K562 (cell line): ENCODE results near the gene ZNF273. TPM values are rescaled to one million over a fixed set of nuclear protein-coding genes. Genes with fewer than 3 reads are reported as not detected.

Source experiments
- ARID2 ChIP-seq: fragments of 450-650 bp; IDR thresholded peaks from 2 replicates; pipeline ENCODE4 v1.6.1; 2017; ENCODE audit warnings: antibody characterized with exemption, mild to moderate bottlenecking
- CBX5 ChIP-seq: IDR thresholded peaks from 2 replicates; pipeline ENCODE4 v1.6.1; 2014; ENCODE audit warnings: low read depth, borderline replicate concordance
- COPS2 ChIP-seq: fragments of 450-650 bp; conservative IDR thresholded peaks from 2 replicates; pipeline ENCODE4 v1.6.1; 2016; ENCODE audit warnings: mild to moderate bottlenecking, moderate library complexity
- HNRNPK ChIP-seq: fragments of 200-400 bp; formaldehyde crosslinking; IDR thresholded peaks from one replicate; pipeline ENCODE4 v1.6.1; 2018; ENCODE audit warnings: mild to moderate bottlenecking, low read depth, low read length; ENCODE audit not compliant: poor library complexity, severe bottlenecking
- JUND ChIP-seq, 2 experiments: IDR thresholded peaks; 2 replicates in 1 of 2; 3 replicates in 1 of 2; pipeline ENCODE4 v1.6.1; 2011; ENCODE audit warnings: borderline replicate concordance in 2 of 2, low read depth in 2 of 2, low read length in 2 of 2, improper control_type of control experiment in 1 of 2, missing biosample characterization in 1 of 2, missing genetic modification characterization in 1 of 2, missing genetic modification reagents in 1 of 2
- KAT7 ChIP-seq: sonication (generic); formaldehyde crosslinking; IDR thresholded peaks from 2 replicates; pipeline ENCODE4 v1.8.0; 2022; ENCODE audit warnings: missing genetic modification reagents, mild to moderate bottlenecking, borderline replicate concordance
- LARP7 ChIP-seq: fragments of 450-650 bp; IDR thresholded peaks from 2 replicates; pipeline ENCODE4 v1.6.1; 2016
- MAFF ChIP-seq: IDR thresholded peaks from 2 replicates; pipeline ENCODE4 v1.6.1; 2012; ENCODE audit warnings: low read length, improper control_type of control experiment
- MCM3 ChIP-seq: fragments of 450-650 bp; IDR thresholded peaks from 2 replicates; pipeline ENCODE4 v1.6.1; 2016
- PTRF ChIP-seq: fragments of 450-650 bp; IDR thresholded peaks from 2 replicates; pipeline ENCODE4 v1.6.1; 2016; ENCODE audit warnings: mild to moderate bottlenecking, missing genetic modification characterization, missing compliant biosample characterization
- RBBP5 ChIP-seq: fragments of 200-600 bp; sonication (generic); IDR thresholded peaks from 2 replicates; pipeline ENCODE4 v1.6.1; 2012; ENCODE audit warnings: borderline replicate concordance, mild to moderate bottlenecking, low read length, control low read depth, inconsistent platforms; ENCODE audit not compliant: insufficient read depth, poor library complexity, severe bottlenecking
- SRF ChIP-seq, 2 experiments: fragments of 250-450, 450-650 bp in 1 of 2; sonication (Bioruptor Pico) in 1 of 2; sonication (generic) in 1 of 2; formaldehyde crosslinking; IDR thresholded peaks; 2 replicates each; pipeline versions ENCODE4 v1.5.0 to v1.5.1; 2020 to 2022; ENCODE audit warnings: mild to moderate bottlenecking in 1 of 2, missing genetic modification reagents in 1 of 2
- TARDBP ChIP-seq: fragments of 450-650 bp; IDR thresholded peaks from 2 replicates; pipeline ENCODE4 v1.6.1; 2016
- ZBED1 ChIP-seq: IDR thresholded peaks from 2 replicates; pipeline ENCODE4 v1.6.1; 2014
- ZNF24 ChIP-seq: fragments of 450-650 bp; IDR thresholded peaks from 2 replicates; pipeline ENCODE4 v1.6.1; 2016
- ZNF699 ChIP-seq: fragments of 250-450 bp; sonication (Bioruptor Pico); IDR thresholded peaks from 2 replicates; pipeline ENCODE4 v1.8.0; 2021; ENCODE audit warnings: mild to moderate bottlenecking, moderate library complexity; ENCODE audit not compliant: insufficient replicate concordance
- ZNF766 ChIP-seq: fragments of 200-800 bp; sonication (Bioruptor generic); conservative IDR thresholded peaks from 2 replicates; pipeline ENCODE4 v1.6.1; 2016; ENCODE audit warnings: missing genetic modification characterization, missing compliant biosample characterization
- ZNF79 ChIP-seq: fragments of 250-450 bp; sonication (Bioruptor Pico); IDR thresholded peaks from 2 replicates; pipeline ENCODE4 v1.4.0; 2020; ENCODE audit warnings: low read depth, mild to moderate bottlenecking, moderate library complexity
- polyA plus RNA-seq, 8 experiments: library from polyadenylated mRNA; depleted of rRNA in 4 of 8; stranded (reverse) in 5 of 8; unstranded in 3 of 8; fragments of >200 nt; fragmentation: Nextera tagmentation in 2 of 8; fragmentation: Illumina TruSeq in 1 of 8; extraction: Ambion mirVana in 2 of 8; extraction: Trizol in 1 of 8; gene quantifications; 2 replicates each; pipeline versions ENCODE4 v1.2.1 to v1.2.3, GENCODE V29; 2011 to 2014; ENCODE audit warnings: inconsistent platforms in 1 of 8, missing spikeins in 1 of 8
- total RNA-seq, 7 experiments: library from RNA; depleted of rRNA in 6 of 7; stranded (reverse); fragments of >200 nt in 6 of 7; fragmentation: Illumina TruSeq in 2 of 7; extraction: Trizol in 2 of 7; gene quantifications; 2 replicates each; pipeline versions ENCODE4 v1.2.1 to v1.2.3, GENCODE V29; 2011 to 2021; ENCODE audit warnings: low replicate concordance in 1 of 7
- TF ChIP-seq, protein P1 (sequence below): fragments of 250-450 bp; sonication (Bioruptor Pico); IDR thresholded peaks from 2 replicates; pipeline ENCODE4 v1.5.0; 2021
- TF ChIP-seq, protein P2 (sequence below): sonication (generic); formaldehyde crosslinking; IDR thresholded peaks from 2 replicates; pipeline ENCODE4 v1.8.1; 2022; ENCODE audit warnings: missing genetic modification reagents
- TF ChIP-seq, protein P3 (sequence below): fragments of 250-450 bp; sonication (Bioruptor Pico); IDR thresholded peaks from 2 replicates; pipeline ENCODE4 v1.4.0; 2020

ZNF273 gene
- total and polyA plus RNA-seq, 9 of the 15 experiments (the other 6 are each of a cell fraction or from before 2014, with no cell fraction given): 13.3 to 37.0 (median 20.7) TPM

DNA sequence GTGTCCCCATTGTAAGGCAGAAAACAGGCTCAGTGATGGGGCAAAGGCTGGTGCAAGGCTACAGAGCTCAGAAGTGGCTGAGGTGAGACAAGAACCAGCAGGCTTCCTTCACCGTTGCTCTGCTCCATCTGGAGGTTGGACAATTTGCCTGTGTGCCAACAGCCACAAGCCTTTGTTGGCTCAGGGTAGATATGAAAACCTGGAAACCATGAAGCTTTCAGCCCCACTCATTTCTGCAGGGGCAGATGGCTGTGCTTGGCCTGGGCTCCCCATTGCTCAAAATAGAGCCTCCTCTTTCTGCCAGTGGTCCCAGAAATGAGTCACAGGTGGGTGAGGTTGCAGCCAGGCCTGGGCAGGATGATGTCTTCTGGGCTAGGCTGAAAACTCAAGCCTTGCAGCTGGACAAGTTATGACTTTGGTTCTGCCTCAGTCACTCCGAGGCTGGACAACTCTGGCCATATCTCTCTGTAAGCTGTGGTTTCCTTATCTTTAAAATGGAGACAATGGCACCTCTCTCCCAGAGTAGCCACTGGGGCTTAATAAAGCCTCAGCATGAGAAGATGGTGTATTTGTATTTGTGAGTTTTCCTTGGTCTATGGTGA is 12.2 kb upstream of the ZNF273 start (continued):
- TF ChIP-seq, protein P1, sequence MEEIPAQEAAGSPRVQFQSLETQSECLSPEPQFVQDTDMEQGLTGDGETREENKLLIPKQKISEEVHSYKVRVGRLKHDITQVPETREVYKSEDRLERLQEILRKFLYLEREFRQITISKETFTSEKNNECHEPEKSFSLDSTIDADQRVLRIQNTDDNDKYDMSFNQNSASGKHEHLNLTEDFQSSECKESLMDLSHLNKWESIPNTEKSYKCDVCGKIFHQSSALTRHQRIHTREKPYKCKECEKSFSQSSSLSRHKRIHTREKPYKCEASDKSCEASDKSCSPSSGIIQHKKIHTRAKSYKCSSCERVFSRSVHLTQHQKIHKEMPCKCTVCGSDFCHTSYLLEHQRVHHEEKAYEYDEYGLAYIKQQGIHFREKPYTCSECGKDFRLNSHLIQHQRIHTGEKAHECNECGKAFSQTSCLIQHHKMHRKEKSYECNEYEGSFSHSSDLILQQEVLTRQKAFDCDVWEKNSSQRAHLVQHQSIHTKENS (CRISPR knock-in tag): no peak
- no peak for TF ChIP-seq ZBED1
- no peak for TF ChIP-seq MCM3
- TF ChIP-seq, protein P2, sequence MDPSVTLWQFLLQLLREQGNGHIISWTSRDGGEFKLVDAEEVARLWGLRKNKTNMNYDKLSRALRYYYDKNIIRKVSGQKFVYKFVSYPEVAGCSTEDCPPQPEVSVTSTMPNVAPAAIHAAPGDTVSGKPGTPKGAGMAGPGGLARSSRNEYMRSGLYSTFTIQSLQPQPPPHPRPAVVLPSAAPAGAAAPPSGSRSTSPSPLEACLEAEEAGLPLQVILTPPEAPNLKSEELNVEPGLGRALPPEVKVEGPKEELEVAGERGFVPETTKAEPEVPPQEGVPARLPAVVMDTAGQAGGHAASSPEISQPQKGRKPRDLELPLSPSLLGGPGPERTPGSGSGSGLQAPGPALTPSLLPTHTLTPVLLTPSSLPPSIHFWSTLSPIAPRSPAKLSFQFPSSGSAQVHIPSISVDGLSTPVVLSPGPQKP: no peak
- 0 out of 2 replicates have a peak, but pooled peaks have one; percentile 2 for TF ChIP-seq JUND (IDR thresholded peaks at IDR 0.05; ENCODE audit: borderline replicate concordance, low read depth, low read length)
- TF ChIP-seq JUND (tag; IDR thresholded peaks at IDR 0.05; ENCODE audit: borderline replicate concordance, low read depth, low read length): no peak
- TF ChIP-seq ZNF24: no peak
- no peak for TF ChIP-seq KAT7 (CRISPR knock-in tag)
- no peak for TF ChIP-seq MAFF
- TF ChIP-seq SRF (CRISPR knock-in tag; IDR thresholded peaks at IDR 0.05): no peak
- no peak for TF ChIP-seq ARID2
- no peak for TF ChIP-seq LARP7
- TF ChIP-seq COPS2: no peak
- no peak for TF ChIP-seq TARDBP
- no peak for TF ChIP-seq RBBP5
- no peak for TF ChIP-seq HNRNPK
- TF ChIP-seq ZNF766 (CRISPR knock-in tag): peak; percentile 42; the same call in 1 of the 2 replicates
- no peak for TF ChIP-seq ZNF699
- no peak for TF ChIP-seq PTRF (tag)
- TF ChIP-seq, protein P3, sequence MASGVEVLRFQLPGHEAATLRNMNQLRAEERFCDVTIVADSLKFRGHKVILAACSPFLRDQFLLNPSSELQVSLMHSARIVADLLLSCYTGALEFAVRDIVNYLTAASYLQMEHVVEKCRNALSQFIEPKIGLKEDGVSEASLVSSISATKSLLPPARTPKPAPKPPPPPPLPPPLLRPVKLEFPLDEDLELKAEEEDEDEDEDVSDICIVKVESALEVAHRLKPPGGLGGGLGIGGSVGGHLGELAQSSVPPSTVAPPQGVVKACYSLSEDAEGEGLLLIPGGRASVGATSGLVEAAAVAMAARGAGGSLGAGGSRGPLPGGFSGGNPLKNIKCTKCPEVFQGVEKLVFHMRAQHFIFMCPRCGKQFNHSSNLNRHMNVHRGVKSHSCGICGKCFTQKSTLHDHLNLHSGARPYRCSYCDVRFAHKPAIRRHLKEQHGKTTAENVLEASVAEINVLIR (CRISPR knock-in tag): no peak
- TF ChIP-seq CBX5: no peak
- TF ChIP-seq ZNF79: no peak
